H7 (cell line): Measurements from ENCODE around the gene STARD6. TPM values are rescaled to one million over a fixed set of nuclear protein-coding genes. Genes with fewer than 3 reads are reported as not detected.

Source experiments
- DNase-seq: peaks from one replicate; pipeline ENCODE4 v3.0.0; 2012
- H3K27me3 ChIP-seq: 2 replicates; pipeline ENCODE4 v1.6.0; 2011; ENCODE audit warnings: mild to moderate bottlenecking, low read length; ENCODE audit not compliant: control insufficient read depth, insufficient read depth
- H3K36me3 ChIP-seq: replicated peaks from 2 replicates; pipeline ENCODE4 v1.5.1; 2011; ENCODE audit warnings: low read length; ENCODE audit not compliant: control insufficient read depth, insufficient read depth
- H3K4me3 ChIP-seq: 2 replicates; pipeline ENCODE4 v1.5.1; 2011; ENCODE audit warnings: low read depth, mild to moderate bottlenecking, control low read depth, low read length, moderate library complexity; ENCODE audit not compliant: insufficient read depth
- total RNA-seq: library from RNA; depleted of rRNA; stranded (reverse); fragments of >200 nt; shearing (Covaris generic); gene quantifications from 2 replicates; pipeline ENCODE4 v1.2.3, GENCODE V29; 2014

Gene STARD6
- total RNA-seq, 1 experiment from 2014 or later = not detected

- DNase-seq = no peak
- no peaks in the 10 kb centered on the region for H3K27me3 ChIP-seq
Measured at GRCh38 chr18:54381640-54382039, 24.0 kb upstream of the STARD6 start.

GRCh38 chr18:54378057-54378456 lies 20.4 kb upstream of the STARD6 start:
- H3K27me3 ChIP-seq = no peaks in the 10 kb centered on the region
- H3K36me3 ChIP-seq = no peaks in the 10 kb centered on the region; the same call in 1 of the 2 replicates
- no peak overlapping the region for H3K4me3 ChIP-seq
- DNase-seq = no peak

More at GRCh38 chr18:54381640-54382039, 24.0 kb upstream of the STARD6 start:
- Histone ChIP-seq H3K4me3 (no peak overlapping the region), H3K36me3 (no peaks in the 10 kb centered on the region; the same call in none of the 2 replicates)

GRCh38 chr18:54360406-54360805 lies 2.7 kb upstream of the STARD6 start:
- H3K27me3 ChIP-seq = no peaks in the 10 kb centered on the region
- no peak overlapping the region for H3K4me3 ChIP-seq
- no peak for DNase-seq
- H3K36me3 ChIP-seq = peaks cover 8% of the 10 kb centered on the region

GRCh38 chr18:54359233-54359632 lies 1.6 kb upstream of the STARD6 start:
- no peak for DNase-seq
- H3K4me3 ChIP-seq = peak overlapping the region; percentile 93; the same call in 1 of the 2 replicates
- no peaks in the 10 kb centered on the region for H3K27me3 ChIP-seq
- H3K36me3 ChIP-seq = peaks cover 7% of the 10 kb centered on the region

GRCh38 chr18:54358495-54359040 lies 910 bp upstream of the STARD6 start:
- no peak for DNase-seq
- peak overlapping the region; percentile 93 for H3K4me3 ChIP-seq
- no peaks in the 10 kb centered on the region for H3K27me3 ChIP-seq
- H3K36me3 ChIP-seq = peaks cover 7% of the 10 kb centered on the region

- Histone ChIP-seq H3K4me3 (peak overlapping the region; percentile 93), H3K27me3 (no peaks in the 10 kb centered on the region), H3K36me3 (peaks cover 7% of the 10 kb centered on the region)
- DNase-seq = no peak
Measured at GRCh38 chr18:54357082-54357659, 487 bp downstream of the STARD6 start.

GRCh38 chr18:54351186-54351585 lies 6.5 kb downstream of the STARD6 start:
- Histone ChIP-seq H3K4me3 (no peak overlapping the region), H3K36me3 (no peaks in the 10 kb centered on the region), H3K27me3 (no peaks in the 10 kb centered on the region)
- DNase-seq = no peak

GRCh38 chr18:54338230-54338629 lies 19.4 kb downstream of the STARD6 start:
- no peaks in the 10 kb centered on the region for H3K36me3 ChIP-seq
- H3K4me3 ChIP-seq = no peak overlapping the region
- no peaks in the 10 kb centered on the region for H3K27me3 ChIP-seq
- no peak for DNase-seq

GRCh38 chr18:54335638-54336173 lies 22.0 kb downstream of the STARD6 start:
- Histone ChIP-seq H3K4me3 (no peak overlapping the region), H3K27me3 (no peaks in the 10 kb centered on the region), H3K36me3 (no peaks in the 10 kb centered on the region)
- DNase-seq = no peak

GRCh38 chr18:54330768-54331548 lies 26.7 kb downstream of the STARD6 start:
- DNase-seq = no peak
- no peaks in the 10 kb centered on the region for H3K27me3 ChIP-seq
- H3K36me3 ChIP-seq = no peaks in the 10 kb centered on the region
- H3K4me3 ChIP-seq = no peak overlapping the region

GRCh38 chr18:54329787-54330186 lies 27.9 kb downstream of the STARD6 start:
- no peak for DNase-seq
- no peak overlapping the region for H3K4me3 ChIP-seq

GRCh38 chr18:54327818-54328217 lies 29.8 kb downstream of the STARD6 start:
- no peaks in the 10 kb centered on the region for H3K36me3 ChIP-seq
- DNase-seq = no peak

More at GRCh38 chr18:54329787-54330186, 27.9 kb downstream of the STARD6 start:
- no peaks in the 10 kb centered on the region for H3K36me3 ChIP-seq
- H3K27me3 ChIP-seq = no peaks in the 10 kb centered on the region

GRCh38 chr18:54323970-54324369 lies 33.7 kb downstream of the STARD6 start:
- DNase-seq = no peak
- H3K4me3 ChIP-seq = no peak overlapping the region
- H3K27me3 ChIP-seq = no peaks in the 10 kb centered on the region
- H3K36me3 ChIP-seq = no peaks in the 10 kb centered on the region

More at GRCh38 chr18:54327818-54328217, 29.8 kb downstream of the STARD6 start:
- Histone ChIP-seq H3K4me3 (no peak overlapping the region), H3K27me3 (no peaks in the 10 kb centered on the region)

GRCh38 chr18:54323561-54323960 lies 34.1 kb downstream of the STARD6 start:
- no peak for DNase-seq
- no peaks in the 10 kb centered on the region for H3K27me3 ChIP-seq

More at GRCh38 chr18:54323561-54323960, 34.1 kb downstream of the STARD6 start:
- Histone ChIP-seq H3K36me3 (no peaks in the 10 kb centered on the region), H3K4me3 (no peak overlapping the region)
